ENCODE measurements around the gene PTPN7.

The PTPN7 gene

GRCh38 chr1:202133989-202134388 is 26.4 kb downstream of the PTPN7 start:
- H3K27ac ChIP-seq = no peak overlapping the region
- TF ChIP-seq CTCF (conservative IDR thresholded peaks at IDR 0.05) = no peak
- TF ChIP-seq ZFX (IDR thresholded peaks at IDR 0.05) = no peak

- TF ChIP-seq ZFX (IDR thresholded peaks at IDR 0.05) (no peak), CTCF (conservative IDR thresholded peaks at IDR 0.05) (no peak)
- H3K27ac ChIP-seq = no peak overlapping the region
These were observed 26.9 kb downstream of the PTPN7 start for GRCh38 chr1:202133496-202133895.

DNA sequence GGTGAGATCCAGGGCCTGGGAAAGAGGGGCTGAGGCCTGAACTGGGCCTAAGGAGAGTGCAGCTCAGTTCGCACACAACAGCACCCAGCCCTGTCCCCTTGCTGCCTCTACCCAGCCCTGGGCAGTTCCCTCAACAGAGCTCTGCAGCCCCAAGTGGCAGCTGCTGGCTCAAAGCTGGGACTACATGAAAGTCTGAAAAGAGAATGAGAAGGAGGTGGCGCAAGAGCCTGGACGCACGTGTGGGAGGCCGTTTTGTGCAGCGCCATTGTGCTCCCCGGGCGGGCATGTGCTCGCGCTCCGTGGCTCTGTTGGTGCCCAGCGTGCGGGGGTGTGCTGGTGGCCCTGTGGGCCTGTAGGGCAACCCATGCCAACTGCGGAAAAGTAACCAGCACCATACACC is 27.4 kb downstream of the PTPN7 start:
- no peak overlapping the region for H3K27ac ChIP-seq
- no peak for TF ChIP-seq ZFX (IDR thresholded peaks at IDR 0.05)
- TF ChIP-seq CTCF (conservative IDR thresholded peaks at IDR 0.05) = no peak

GRCh38 chr1:202131956-202132821 is 28.2 kb downstream of the PTPN7 start:
- no peak overlapping the region; the same call in 1 of the 2 replicates for H3K27ac ChIP-seq
- TF ChIP-seq CTCF (conservative IDR thresholded peaks at IDR 0.05) (no peak), ZFX (IDR thresholded peaks at IDR 0.05) (no peak)

- no peak for TF ChIP-seq CTCF (conservative IDR thresholded peaks at IDR 0.05)
- TF ChIP-seq ZFX (IDR thresholded peaks at IDR 0.05) = no peak
These were observed 29.4 kb downstream of the PTPN7 start for GRCh38 chr1:202130816-202131522.

GRCh38 chr1:202130297-202130721 is 30.1 kb downstream of the PTPN7 start:
- no peak overlapping the region for H3K27ac ChIP-seq
- TF ChIP-seq ZFX (IDR thresholded peaks at IDR 0.05) (no peak), CTCF (conservative IDR thresholded peaks at IDR 0.05) (no peak)

More at GRCh38 chr1:202130816-202131522, 29.4 kb downstream of the PTPN7 start:
- no peak overlapping the region for H3K27ac ChIP-seq

Data from C4-2B (cell line).